Brain microvascular endothelial cell (primary cell): ENCODE measurements around the gene AP2A1.
A peak's percentile ranks its signal among the peaks of the same experiment; 100 is the strongest.

Source experiments
- DNase-seq: peaks from one replicate; pipeline ENCODE4 v3.0.0-alpha.2; 2020
- H3K27ac ChIP-seq: fragments of 250-450 bp; sonication (Bioruptor Pico); 2 replicates; pipeline ENCODE4 v1.5.1; 2020; ENCODE audit warnings: mild to moderate bottlenecking, moderate library complexity
- H3K27me3 ChIP-seq: fragments of 250-450 bp; sonication (Bioruptor Pico); replicated peaks from 2 replicates; pipeline ENCODE4 v1.5.1; 2020; ENCODE audit warnings: mild to moderate bottlenecking
- H3K36me3 ChIP-seq: fragments of 250-450 bp; sonication (Bioruptor Pico); replicated peaks from 2 replicates; pipeline ENCODE4 v1.5.1; 2020; ENCODE audit warnings: mild to moderate bottlenecking
- H3K4me3 ChIP-seq: 2 replicates; pipeline ENCODE4 v1.5.1; 2011; ENCODE audit warnings: low read depth, mild to moderate bottlenecking, control low read depth, low read length, moderate library complexity
- CTCF ChIP-seq: IDR thresholded peaks from 2 replicates; pipeline ENCODE4 v1.5.1; 2011; ENCODE audit warnings: low read depth, mild to moderate bottlenecking, moderate library complexity, low read length, control low read depth, inconsistent platforms; ENCODE audit errors: missing control alignments
- in situ Hi-C: cut with HindIII; loops from 2 replicates; pipeline ENCODE4 v1.10.0; 2017; ENCODE audit warnings: low sequenced_read_pairs, low pct_ligation_motif_present

Gene AP2A1

GRCh38 chr19:49798574-49798973 is 31.8 kb downstream of the AP2A1 start:
- peaks cover 77% of the 10 kb centered on the region for H3K36me3 ChIP-seq
- in situ Hi-C loops, result no loop called here
- no peak for DNase-seq
- no peak overlapping the region for H3K27ac ChIP-seq
- no peak overlapping the region for H3K4me3 ChIP-seq
- H3K27me3 ChIP-seq, result no peaks in the 10 kb centered on the region
- no peak for TF ChIP-seq CTCF

GRCh38 chr19:49799271-49799797 is 32.5 kb downstream of the AP2A1 start:
- no peaks in the 10 kb centered on the region for H3K27me3 ChIP-seq
- no peak for DNase-seq
- H3K4me3 ChIP-seq, result no peak overlapping the region
- TF ChIP-seq CTCF, result no peak
- peaks cover 77% of the 10 kb centered on the region for H3K36me3 ChIP-seq
- no peak overlapping the region for H3K27ac ChIP-seq
- in situ Hi-C loops, result no loop called here

GRCh38 chr19:49799798-49800376 is 33.1 kb downstream of the AP2A1 start:
- H3K4me3 ChIP-seq, result no peak overlapping the region
- no peaks in the 10 kb centered on the region for H3K27me3 ChIP-seq
- DNase-seq, result no peak
- peak; percentile 39 for TF ChIP-seq CTCF
- H3K36me3 ChIP-seq, result peaks cover 75% of the 10 kb centered on the region
- in situ Hi-C loops, result no loop called here
- H3K27ac ChIP-seq, result no peak overlapping the region

DNA sequence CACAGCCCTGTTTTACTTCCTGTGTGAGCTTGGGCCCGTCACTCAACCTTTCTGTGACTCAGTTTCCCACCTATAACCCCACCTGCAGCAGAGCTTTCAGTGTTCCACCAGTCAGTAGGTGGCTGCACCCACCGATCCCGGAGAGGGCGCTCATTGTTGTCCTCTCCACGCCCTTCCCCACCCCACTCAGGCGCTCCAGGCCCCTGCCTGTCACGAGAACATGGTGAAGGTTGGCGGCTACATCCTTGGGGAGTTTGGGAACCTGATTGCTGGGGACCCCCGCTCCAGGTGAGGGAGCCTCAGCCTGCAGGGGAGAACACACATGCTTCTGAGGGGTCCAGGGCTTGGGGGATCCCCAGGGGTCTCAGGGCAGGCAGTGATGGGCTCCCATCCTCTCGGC is 34.0 kb downstream of the AP2A1 start:
- DNase-seq, result no peak
- no peaks in the 10 kb centered on the region for H3K27me3 ChIP-seq
- H3K27ac ChIP-seq, result no peak overlapping the region
- in situ Hi-C loops, result no loop called here
- no peak for TF ChIP-seq CTCF
- H3K4me3 ChIP-seq, result no peak overlapping the region
- H3K36me3 ChIP-seq, result peaks cover 74% of the 10 kb centered on the region

GRCh38 chr19:49801401-49801888 is 34.6 kb downstream of the AP2A1 start:
- Histone ChIP-seq H3K27ac (no peak overlapping the region), H3K4me3 (peak overlapping the region; percentile 55), H3K36me3 (peaks cover 72% of the 10 kb centered on the region), H3K27me3 (no peaks in the 10 kb centered on the region)
- in situ Hi-C loops, result no loop called here
- TF ChIP-seq CTCF, result no peak
- no peak for DNase-seq

DNA sequence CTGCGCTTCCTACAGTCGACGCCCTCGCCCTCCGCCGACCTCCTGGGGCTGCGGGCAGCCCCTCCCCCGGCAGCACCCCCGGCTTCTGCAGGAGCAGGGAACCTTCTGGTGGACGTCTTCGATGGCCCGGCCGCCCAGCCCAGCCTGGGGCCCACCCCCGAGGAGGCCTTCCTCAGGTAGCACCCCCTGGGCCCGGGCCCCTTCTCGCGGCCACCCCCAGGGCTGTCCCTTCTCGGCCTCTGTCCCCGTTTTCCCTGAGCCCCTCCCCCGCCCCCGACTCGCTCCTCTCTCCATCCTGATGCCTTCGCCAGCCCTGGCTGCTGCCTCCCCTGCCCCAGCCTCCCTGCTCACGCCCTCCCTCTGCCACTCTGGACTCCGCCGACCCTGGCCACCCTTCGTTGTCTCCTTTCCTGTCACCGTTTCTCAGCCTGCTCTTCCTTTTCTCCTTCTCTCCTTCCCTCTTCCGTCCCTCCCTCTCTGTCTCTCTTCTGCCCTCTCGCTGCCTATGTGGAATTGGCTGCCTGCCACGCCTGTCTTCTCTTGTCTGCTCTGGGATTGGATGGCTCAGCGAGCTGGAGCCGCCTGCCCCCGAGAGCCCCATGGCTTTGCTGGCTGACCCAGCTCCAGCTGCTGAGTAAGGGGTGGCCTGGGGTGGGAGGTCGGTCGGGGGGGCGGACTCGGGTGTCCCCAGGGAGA is 35.3 kb downstream of the AP2A1 start:
- in situ Hi-C loops, result no loop called here
- Histone ChIP-seq H3K27me3 (no peaks in the 10 kb centered on the region), H3K27ac (no peak overlapping the region), H3K4me3 (peak overlapping the region; percentile 55), H3K36me3 (peaks cover 66% of the 10 kb centered on the region)
- peak; percentile 56 for TF ChIP-seq CTCF
- DNase-seq, result peak; percentile 88
